H9 (cell line): Measurements from ENCODE around the gene KLF15. TPM values are rescaled to one million over a fixed set of nuclear protein-coding genes. Genes with fewer than 3 reads are reported as not detected.

Experiments
- DNase-seq: peaks from one replicate; pipeline ENCODE4 v3.0.0-alpha.2; 2017
- H2AFZ ChIP-seq: one replicate; pipeline ENCODE4 v1.6.1; 2013; ENCODE audit warnings: mild to moderate bottlenecking, low read length, control low read depth, moderate library complexity
- H2AK5ac ChIP-seq: 2 replicates; pipeline ENCODE4 v1.6.1; 2013; ENCODE audit warnings: low read length, control low read depth, mixed read lengths; ENCODE audit not compliant: insufficient read length
- H2BK120ac ChIP-seq: one replicate; pipeline ENCODE4 v1.6.1; 2013; ENCODE audit warnings: low read depth, mild to moderate bottlenecking, low read length, control low read depth, inconsistent platforms; ENCODE audit not compliant: poor library complexity, severe bottlenecking
- H2BK12ac ChIP-seq: 2 replicates; pipeline ENCODE4 v1.6.1; 2013; ENCODE audit warnings: low read length, control low read depth, mixed read lengths, low read depth; ENCODE audit not compliant: insufficient read length
- H2BK15ac ChIP-seq: 2 replicates; pipeline ENCODE4 v1.6.1; 2013; ENCODE audit warnings: low read depth, low read length, control low read depth
- H2BK20ac ChIP-seq: one replicate; pipeline ENCODE4 v1.6.1; 2013; ENCODE audit warnings: low read depth, mild to moderate bottlenecking, low read length, control low read depth, inconsistent platforms; ENCODE audit not compliant: poor library complexity, severe bottlenecking
- H2BK5ac ChIP-seq: 2 replicates; pipeline ENCODE4 v1.6.1; 2013; ENCODE audit warnings: low read length, control low read depth, mixed read lengths; ENCODE audit not compliant: insufficient read length
- H3K14ac ChIP-seq: 2 replicates; pipeline ENCODE4 v1.6.1; 2013; ENCODE audit warnings: low read length, control low read depth; ENCODE audit not compliant: insufficient read depth
- H3K18ac ChIP-seq: 2 replicates; pipeline ENCODE4 v1.6.1; 2013; ENCODE audit warnings: low read depth, mild to moderate bottlenecking, mixed read lengths, low read length, control low read depth; ENCODE audit not compliant: insufficient read length
- H3K23ac ChIP-seq: 2 replicates; pipeline ENCODE4 v1.6.1; 2013; ENCODE audit warnings: low read length, control low read depth, mixed read lengths, low read depth; ENCODE audit not compliant: insufficient read length
- H3K23me2 ChIP-seq: 2 replicates; pipeline ENCODE4 v1.6.1; 2013; ENCODE audit warnings: low read depth, mild to moderate bottlenecking, mixed read lengths, low read length, control low read depth; ENCODE audit not compliant: insufficient read length, poor library complexity, severe bottlenecking
- H3K27ac ChIP-seq: 2 replicates; pipeline ENCODE4 v1.5.1; 2013; ENCODE audit warnings: low read length, control low read depth, mixed read lengths, low read depth; ENCODE audit not compliant: insufficient read length
- H3K27me3 ChIP-seq: 2 replicates; pipeline ENCODE4 v1.6.1; 2013; ENCODE audit warnings: low read length, control low read depth, inconsistent platforms; ENCODE audit not compliant: insufficient read depth
- H3K4ac ChIP-seq: 2 replicates; pipeline ENCODE4 v1.6.1; 2013; ENCODE audit warnings: low read depth, mild to moderate bottlenecking, control low read depth, inconsistent platforms, low read length, moderate library complexity
- H3K4me1 ChIP-seq: 2 replicates; pipeline ENCODE4 v1.6.1; 2013; ENCODE audit warnings: low read length, control low read depth, inconsistent platforms; ENCODE audit not compliant: insufficient read depth
- H3K4me2 ChIP-seq: 2 replicates; pipeline ENCODE4 v1.6.1; 2013; ENCODE audit warnings: low read length, control low read depth, mixed read lengths; ENCODE audit not compliant: insufficient read length, insufficient read depth
- H3K56ac ChIP-seq: 2 replicates; pipeline ENCODE4 v1.6.1; 2013; ENCODE audit warnings: low read depth, mild to moderate bottlenecking, mixed read lengths, low read length, control low read depth; ENCODE audit not compliant: insufficient read length
- H3K79me1 ChIP-seq: 2 replicates; pipeline ENCODE4 v1.6.1; 2013; ENCODE audit warnings: low read depth, mild to moderate bottlenecking, moderate library complexity, low read length, control low read depth, inconsistent platforms; ENCODE audit not compliant: insufficient read depth, poor library complexity, severe bottlenecking
- H3K79me2 ChIP-seq: 2 replicates; pipeline ENCODE4 v1.6.1; 2013; ENCODE audit warnings: low read length, control low read depth, inconsistent platforms; ENCODE audit not compliant: insufficient read depth
- H3K9ac ChIP-seq: 2 replicates; pipeline ENCODE4 v1.6.1; 2013; ENCODE audit warnings: low read length, control low read depth, mixed read lengths; ENCODE audit not compliant: insufficient read length; ENCODE audit errors: extremely low read depth
- H3K9me3 ChIP-seq: one replicate; pipeline ENCODE4 v1.6.1; 2013; ENCODE audit warnings: low read depth, low read length, inconsistent platforms; ENCODE audit not compliant: control insufficient read depth
- H3T11ph ChIP-seq: one replicate; pipeline ENCODE4 v1.6.1; 2013; ENCODE audit warnings: mild to moderate bottlenecking, low read length, control low read depth, inconsistent platforms
- H4K20me1 ChIP-seq: one replicate; pipeline ENCODE4 v1.6.1; 2013; ENCODE audit not compliant: control insufficient read depth, insufficient read length, insufficient read depth
- H4K5ac ChIP-seq: 2 replicates; pipeline ENCODE4 v1.6.1; 2013; ENCODE audit warnings: low read depth, mild to moderate bottlenecking, mixed read lengths, low read length, control low read depth; ENCODE audit not compliant: insufficient read length
- H4K8ac ChIP-seq: replicated peaks from 2 replicates; pipeline ENCODE4 v1.6.1; 2013; ENCODE audit warnings: low read length, control low read depth, mixed read lengths, low read depth; ENCODE audit not compliant: insufficient read length
- H4K91ac ChIP-seq: 2 replicates; pipeline ENCODE4 v1.6.1; 2013; ENCODE audit warnings: low read depth, mild to moderate bottlenecking, moderate library complexity, mixed read lengths, low read length, control low read depth; ENCODE audit not compliant: insufficient read length
- H3K27ac Mint-ChIP-seq, 3 experiments: 2 replicates in 2 of 3; 3 replicates in 1 of 3; pipeline ENCODE4 v1.8.0; 2020 to 2021; ENCODE audit warnings: mixed read lengths in 3 of 3, mild to moderate bottlenecking in 1 of 3, moderate library complexity in 1 of 3
- H3K27me3 Mint-ChIP-seq: 2 replicates; pipeline ENCODE4 v1.8.0; 2021; ENCODE audit warnings: low read depth, mild to moderate bottlenecking, moderate library complexity, mixed read lengths
- H3K36me3 Mint-ChIP-seq, 3 experiments: 2 replicates in 2 of 3; 3 replicates in 1 of 3; pipeline ENCODE4 v1.8.0; 2020 to 2021; ENCODE audit warnings: low read depth in 3 of 3, mixed read lengths in 3 of 3; ENCODE audit not compliant: insufficient read depth in 1 of 3
- H3K4me1 Mint-ChIP-seq, 2 experiments: 2 replicates each; pipeline ENCODE4 v1.8.0; 2020; ENCODE audit warnings: mixed read lengths in 2 of 2
- H3K4me3 Mint-ChIP-seq, 2 experiments: 2 replicates in 1 of 2; 3 replicates in 1 of 2; pipeline ENCODE4 v1.8.0; 2020 to 2021; ENCODE audit warnings: mild to moderate bottlenecking in 2 of 2, mixed read lengths in 2 of 2, moderate library complexity in 1 of 2
- H3K9me3 Mint-ChIP-seq, 2 experiments: 2 replicates in 1 of 2; 3 replicates in 1 of 2; pipeline ENCODE4 v1.8.0; 2020; ENCODE audit warnings: mild to moderate bottlenecking in 2 of 2, mixed read lengths in 2 of 2, moderate library complexity in 1 of 2
- CTCF ChIP-seq: fragments of 200-600 bp; sonication (generic); conservative IDR thresholded peaks from 3 replicates; pipeline ENCODE4 v1.8.0; 2021; ENCODE audit warnings: antibody characterized with exemption, mild to moderate bottlenecking
- WGBS: extraction: QIAGEN DNeasy Blood & Tissue Kit; methylation state at CpG from one replicate; pipeline ENCODE4 v1.1.7; 2013; ENCODE audit warnings: missing lambda C conversion rate, low lambda C conversion rate, mixed read lengths; ENCODE audit not compliant: insufficient read length; ENCODE audit errors: extremely low coverage; 5-methylcytosine and 5-hydroxymethylcytosine counted together
- total RNA-seq: library from RNA; stranded (reverse); gene quantifications from 2 replicates; pipeline ENCODE4 v1.2.1, GENCODE V29; 2021

The KLF15 gene
- total RNA-seq, 1 experiment from 2014 or later = 10.8 TPM

- Mint-ChIP-seq H3K4me3 (no peak overlapping the region), H3K36me3 (no peaks in the 10 kb centered on the region), H3K4me1 (peaks cover 32 to 37% of the 10 kb centered on the region in 2 experiments), H3K9me3 (no peaks in the 10 kb centered on the region), H3K27ac (no peak overlapping the region), H3K27me3 (peaks cover 25% of the 10 kb centered on the region)
- no peak for DNase-seq
- Histone ChIP-seq H3K14ac (peak overlapping the region; percentile 35; the same call in 1 of the 2 replicates), H3K79me2 (no peaks in the 10 kb centered on the region), H2BK5ac (no peak overlapping the region), H2BK12ac (no peak overlapping the region), H3K4me1 (peaks cover 4% of the 10 kb centered on the region; the same call in 1 of the 2 replicates), H4K20me1 (no peaks in the 10 kb centered on the region), H3K79me1 (no peaks in the 10 kb centered on the region), H3K27me3 (no peaks in the 10 kb centered on the region; the same call in 1 of the 2 replicates), H3K18ac (peak overlapping the region; percentile 50), H2AFZ (no peak overlapping the region), H2BK20ac (no peak overlapping the region), H2BK15ac (no peak overlapping the region), H3K56ac (no peak overlapping the region), H3T11ph (no peak overlapping the region), H2AK5ac (no peak overlapping the region), H4K5ac (no peak overlapping the region), H4K8ac (no peak overlapping the region), H3K27ac (no peak overlapping the region), H3K4ac (no peak overlapping the region), H4K91ac (no peak overlapping the region), H2BK120ac (no peak overlapping the region), H3K23me2 (no peaks in the 10 kb centered on the region), H3K4me2 (no peak overlapping the region), H3K9me3 (no peaks in the 10 kb centered on the region), H3K9ac (no peak overlapping the region), H3K23ac (no peak overlapping the region)
- no peak for TF ChIP-seq CTCF
- no CpG with 5 or more reads among the region's 9 CpGs for WGBS
Measured at GRCh38 chr3:126364130-126364695, 7.0 kb upstream of the KLF15 start.
